Thyroid gland (tissue), 4 donors: ENCODE data around the gene CCDC152. TPM values are rescaled to one million over a fixed set of nuclear protein-coding genes. Genes with fewer than 3 reads are reported as not detected.

Experiments
- DNase-seq, 2 donors: peaks; one replicate each; pipeline ENCODE4 v3.0.0-alpha.2; 2019
- H3K27ac ChIP-seq, 3 donors: fragments of 200-600 bp; sonication (generic); 1 replicate in 2 of 3; 2 replicates in 1 of 3; pipeline ENCODE4 v1.5.1; 2016 to 2019; ENCODE audit warnings: mild to moderate bottlenecking in 1 of 3, moderate library complexity in 1 of 3
- H3K27me3 ChIP-seq: fragments of 200-600 bp; sonication (generic); one replicate; pipeline ENCODE4 v1.5.1; 2019
- H3K36me3 ChIP-seq, 2 donors: fragments of 200-600 bp; sonication (generic); one replicate each; pipeline ENCODE4 v1.5.1; 2016 to 2019
- H3K4me1 ChIP-seq, 2 donors: fragments of 200-600 bp; sonication (generic); one replicate each; pipeline ENCODE4 v1.5.1; 2017 to 2019
- H3K4me3 ChIP-seq, 3 donors: fragments of 200-600 bp; sonication (generic); replicated peaks in 1 of 3; 1 replicate in 2 of 3; 2 replicates in 1 of 3; pipeline ENCODE4 v1.5.1; 2016; ENCODE audit warnings: mild to moderate bottlenecking in 1 of 3
- H3K9me3 ChIP-seq: fragments of 200-600 bp; sonication (generic); one replicate; pipeline ENCODE4 v1.5.1; 2017
- CTCF ChIP-seq, 6 experiments: fragments of 200-600 bp in 3 of 6; fragments of 450-650 bp in 3 of 6; sonication (generic) in 3 of 6; IDR thresholded peaks; one replicate each; pipeline ENCODE4 v1.5.1; 2016 to 2019; ENCODE audit warnings: antibody characterized with exemption in 6 of 6, mild to moderate bottlenecking in 2 of 6, inconsistent platforms in 1 of 6, moderate library complexity in 1 of 6
- POLR2A ChIP-seq, 2 donors: fragments of 450-650 bp; IDR thresholded peaks; one replicate each; pipeline ENCODE4 v1.6.1; 2017; ENCODE audit warnings: antibody characterized with exemption in 2 of 2, mild to moderate bottlenecking in 2 of 2, moderate library complexity in 1 of 2
- WGBS, 2 donors: methylation state at CpG; one replicate each; pipeline ENCODE4 v1.1.5; 2017; 5-methylcytosine and 5-hydroxymethylcytosine counted together
- intact Hi-C: fragments of 100-400 bp; cut with DNase I; formaldehyde crosslinking; loops from one replicate; pipeline ENCODE4 v1.15.1; 2023
- total RNA-seq, 4 donors: library from RNA; depleted of rRNA; stranded (reverse); fragments of >200 nt; gene quantifications; one replicate each; pipeline ENCODE4 v1.2.3, GENCODE V29; 2016

The CCDC152 gene
- total RNA-seq, 4 donors from 2014 or later = 0.94 to 2.5 (median 1.7) TPM

GRCh38 chr5:42806701-42807262, 50.2 kb downstream of the CCDC152 start:
- DNase-seq = no peak
- Histone ChIP-seq H3K4me3 (no peak overlapping the region), H3K36me3 (peaks cover 22 to 26% of the 10 kb centered on the region in 2 donors), H3K27ac (peak overlapping the region in 1 of 3 donors; percentile 3), H3K27me3 (no peaks in the 10 kb centered on the region), H3K4me1 (peaks cover 10 to 16% of the 10 kb centered on the region in 2 donors), H3K9me3 (no peaks in the 10 kb centered on the region)
- WGBS, 2 donors = 89 to 92% methylated on average over 3 of the region's 3 CpGs
- intact Hi-C loops = no loop called here
- TF ChIP-seq POLR2A (IDR thresholded peaks at IDR 0.05) = no peak
- no peak for TF ChIP-seq CTCF (IDR thresholded peaks at IDR 0.05)

GRCh38 chr5:42807722-42808447, 51.3 kb downstream of the CCDC152 start:
- DNase-seq = no peak
- H3K4me1 ChIP-seq = peaks cover 10 to 23% of the 10 kb centered on the region in 2 donors
- intact Hi-C loops = no loop called here
- peak overlapping the region in 1 of 3 donors; percentile 86 for H3K27ac ChIP-seq
- TF ChIP-seq CTCF (IDR thresholded peaks at IDR 0.05) = no peak
- TF ChIP-seq POLR2A (IDR thresholded peaks at IDR 0.05) = no peak
- no peaks in the 10 kb centered on the region for H3K27me3 ChIP-seq
- H3K9me3 ChIP-seq = no peaks in the 10 kb centered on the region
- no peak overlapping the region for H3K4me3 ChIP-seq
- WGBS, 2 donors = 51 to 56% methylated on average over 2 of the region's 2 CpGs
- H3K36me3 ChIP-seq = peaks cover 17 to 22% of the 10 kb centered on the region in 2 donors

GRCh38 chr5:42808888-42809611, 52.4 kb downstream of the CCDC152 start:
- peak overlapping the region in 1 of 3 donors; percentile 86 for H3K27ac ChIP-seq
- intact Hi-C loops = no loop called here
- no peaks in the 10 kb centered on the region for H3K27me3 ChIP-seq
- H3K36me3 ChIP-seq = peaks cover 12 to 20% of the 10 kb centered on the region in 2 donors
- no peaks in the 10 kb centered on the region for H3K9me3 ChIP-seq
- H3K4me3 ChIP-seq = peak overlapping the region in 1 of 3 donors; percentile 13
- H3K4me1 ChIP-seq = peaks cover 10 to 23% of the 10 kb centered on the region in 2 donors
- TF ChIP-seq CTCF (IDR thresholded peaks at IDR 0.05) (no peak), POLR2A (IDR thresholded peaks at IDR 0.05) (no peak)
- 70 to 73% methylated on average over 4 of the region's 4 CpGs for WGBS, 2 donors
- no peak for DNase-seq

- Histone ChIP-seq H3K9me3 (no peaks in the 10 kb centered on the region), H3K36me3 (peaks cover 4 to 9% of the 10 kb centered on the region in 2 donors), H3K27ac (peak overlapping the region; percentile 81 to 86 (median 81)), H3K27me3 (no peaks in the 10 kb centered on the region), H3K4me1 (peaks cover 10 to 23% of the 10 kb centered on the region in 2 donors), H3K4me3 (peak overlapping the region in 2 of 3 donors; percentile 1 to 27)
- TF ChIP-seq CTCF (IDR thresholded peaks at IDR 0.05) (no peak), POLR2A (IDR thresholded peaks at IDR 0.05) (no peak)
- intact Hi-C loops = no loop called here
- DNase-seq = no peak
- WGBS, 2 donors = 71 to 72% methylated on average over 3 of the region's 3 CpGs
Measured at GRCh38 chr5:42810834-42811590, 54.4 kb downstream of the CCDC152 start.
